Gastroesophageal sphincter (tissue), 4 donors: ENCODE results near the gene MYLK. TPM values are rescaled to one million over a fixed set of nuclear protein-coding genes. Genes with fewer than 3 reads are reported as not detected.

Experiments
- ATAC-seq: fragments of 150-250 bp; one replicate; pipeline ENCODE4 v1.9.1; 2016; ENCODE audit warnings: mild to moderate bottlenecking, moderate library complexity
- H3K27ac ChIP-seq, 4 donors: fragments of 200-600 bp; sonication (generic) in 3 of 4; 1 replicate in 3 of 4; 2 replicates in 1 of 4; pipeline ENCODE4 v1.5.1; 2016 to 2019
- H3K27me3 ChIP-seq: fragments of 200-600 bp; sonication (generic); one replicate; pipeline ENCODE4 v1.5.1; 2019
- H3K36me3 ChIP-seq, 2 donors: fragments of 200-600 bp; sonication (generic); one replicate each; pipeline ENCODE4 v1.5.1; 2019; ENCODE audit warnings: control low read depth in 1 of 2
- H3K4me1 ChIP-seq, 3 donors: fragments of 200-600 bp; sonication (generic); 1 replicate in 2 of 3; 2 replicates in 1 of 3; pipeline ENCODE4 v1.5.1; 2016 to 2019; ENCODE audit warnings: control low read depth in 2 of 3
- H3K4me3 ChIP-seq, 2 donors: fragments of 200-600 bp; sonication (generic); one replicate each; pipeline ENCODE4 v1.5.1; 2019; ENCODE audit warnings: mild to moderate bottlenecking in 1 of 2, moderate library complexity in 1 of 2
- H3K9me3 ChIP-seq, 3 donors: fragments of 200-600 bp; sonication (generic); one replicate each; pipeline ENCODE4 v1.5.1; 2017 to 2019; ENCODE audit warnings: control low read depth in 2 of 3
- CTCF ChIP-seq, 4 experiments: fragments of 200-600 bp in 2 of 4; fragments of 450-650 bp in 2 of 4; sonication (generic) in 1 of 4; IDR thresholded peaks; one replicate each; pipeline ENCODE4 v1.5.1; 2017 to 2019; ENCODE audit warnings: antibody characterized with exemption in 4 of 4, mild to moderate bottlenecking in 2 of 4, moderate library complexity in 2 of 4
- EP300 ChIP-seq: sonication (generic); formaldehyde crosslinking; IDR thresholded peaks from one replicate; pipeline ENCODE4 v1.6.1; 2017; ENCODE audit warnings: antibody characterized with exemption, mild to moderate bottlenecking
- POLR2A ChIP-seq, 2 donors: fragments of 450-650 bp; IDR thresholded peaks; one replicate each; pipeline ENCODE4 v1.6.1; 2017; ENCODE audit warnings: antibody characterized with exemption in 2 of 2, mild to moderate bottlenecking in 2 of 2, moderate library complexity in 1 of 2
- POLR2AphosphoS5 ChIP-seq: sonication (generic); formaldehyde crosslinking; IDR thresholded peaks from one replicate; pipeline ENCODE4 v1.6.1; 2017; ENCODE audit warnings: antibody characterized with exemption
- WGBS, 2 donors: methylation state at CpG; one replicate each; pipeline ENCODE4 v1.1.5; 2018; ENCODE audit warnings: low coverage in 1 of 2; 5-methylcytosine and 5-hydroxymethylcytosine counted together
- total RNA-seq, 4 donors: library from RNA; depleted of rRNA; stranded (reverse); fragments of >200 nt; gene quantifications; one replicate each; pipeline ENCODE4 v1.1.0, GENCODE V29; 2016

The MYLK gene
- total RNA-seq, 4 donors from 2014 or later: 1,558 to 2,522 (median 2,261) TPM

GRCh38 chr3:123859177-123859576 lies 25.0 kb downstream of the MYLK start:
- no peak for ATAC-seq

GRCh38 chr3:123854905-123855304 lies 29.2 kb downstream of the MYLK start:
- ATAC-seq: no peak
- no peaks in the 10 kb centered on the region for H3K27me3 ChIP-seq
- TF ChIP-seq POLR2A (IDR thresholded peaks at IDR 0.05) (no peak), EP300 (no peak), CTCF (IDR thresholded peaks at IDR 0.05) (no peak), POLR2AphosphoS5 (no peak)
- no peak overlapping the region for H3K27ac ChIP-seq
- H3K36me3 ChIP-seq: no peaks in the 10 kb centered on the region
- H3K4me3 ChIP-seq: no peak overlapping the region
- 85 to 95% methylated on average over 2 of the region's 2 CpGs for WGBS, 2 donors
- H3K4me1 ChIP-seq: no peaks in the 10 kb centered on the region
- no peaks in the 10 kb centered on the region for H3K9me3 ChIP-seq

More at GRCh38 chr3:123859177-123859576, 25.0 kb downstream of the MYLK start:
- H3K27me3 ChIP-seq: no peaks in the 10 kb centered on the region
- WGBS, 2 donors: 38 to 46% methylated on average over 1 of the region's 1 CpG
- no peaks in the 10 kb centered on the region for H3K4me1 ChIP-seq
- TF ChIP-seq CTCF (IDR thresholded peaks at IDR 0.05): no peak
- no peak for TF ChIP-seq EP300
- TF ChIP-seq POLR2A (IDR thresholded peaks at IDR 0.05): no peak
- TF ChIP-seq POLR2AphosphoS5: no peak
- no peaks in the 10 kb centered on the region for H3K36me3 ChIP-seq
- no peaks in the 10 kb centered on the region for H3K9me3 ChIP-seq
- no peak overlapping the region for H3K4me3 ChIP-seq
- H3K27ac ChIP-seq: no peak overlapping the region

GRCh38 chr3:123853686-123854372 lies 30.3 kb downstream of the MYLK start:
- Histone ChIP-seq H3K27me3 (no peaks in the 10 kb centered on the region), H3K27ac (no peak overlapping the region), H3K4me1 (no peaks in the 10 kb centered on the region), H3K4me3 (no peak overlapping the region), H3K36me3 (no peaks in the 10 kb centered on the region), H3K9me3 (peaks cover 0 to 5% (median 0%) of the 10 kb centered on the region in 3 donors)
- TF ChIP-seq CTCF (IDR thresholded peaks at IDR 0.05) (no peak), POLR2A (IDR thresholded peaks at IDR 0.05) (no peak), EP300 (no peak), POLR2AphosphoS5 (no peak)
- 89 to 93% methylated on average over 2 of the region's 2 CpGs for WGBS, 2 donors
- ATAC-seq: no peak

- Histone ChIP-seq H3K4me1 (no peaks in the 10 kb centered on the region), H3K27me3 (no peaks in the 10 kb centered on the region), H3K27ac (no peak overlapping the region), H3K4me3 (no peak overlapping the region), H3K9me3 (peaks cover 0 to 24% (median 2%) of the 10 kb centered on the region in 3 donors), H3K36me3 (no peaks in the 10 kb centered on the region)
- TF ChIP-seq POLR2A (IDR thresholded peaks at IDR 0.05): no peak
- no peak for TF ChIP-seq CTCF (IDR thresholded peaks at IDR 0.05)
- TF ChIP-seq EP300: no peak
- TF ChIP-seq POLR2AphosphoS5: no peak
- 88 to 100% methylated on average over 1 of the region's 1 CpG for WGBS, 2 donors
- ATAC-seq: no peak
Observed at GRCh38 chr3:123847209-123847608, 36.9 kb downstream of the MYLK start.

- Histone ChIP-seq H3K4me1 (no peaks in the 10 kb centered on the region), H3K36me3 (no peaks in the 10 kb centered on the region), H3K9me3 (peaks cover 0 to 39% (median 2%) of the 10 kb centered on the region in 3 donors), H3K27ac (no peak overlapping the region), H3K4me3 (no peak overlapping the region), H3K27me3 (no peaks in the 10 kb centered on the region)
- ATAC-seq: no peak
- TF ChIP-seq POLR2A (IDR thresholded peaks at IDR 0.05) (no peak), POLR2AphosphoS5 (no peak), EP300 (no peak), CTCF (IDR thresholded peaks at IDR 0.05) (no peak)
Observed at GRCh38 chr3:123843668-123844067, 40.5 kb downstream of the MYLK start.
